NCI-H1105 (cell line): ENCODE results near the gene EYA2.
A peak's percentile ranks its signal among the peaks of the same experiment; 100 is the strongest.
"Not testable (repeated sequence)": the region's sequence is repeated elsewhere in the genome, so short reads cannot be mapped to it uniquely, and the experiment has no call there.

Source experiments
- DNase-seq: peaks from one replicate; lab custom pipeline; 2025; lab: John Stamatoyannopoulos, UW

Gene EYA2

GRCh38 chr20:46894579-46894958 lies at the start of gene EYA2:
EYA2 (plus strand) TSS chr20:46894843; CDS start chr20:46990011, 95,168 bp downstream.
- DNase-seq = peak; percentile 58

DNA sequence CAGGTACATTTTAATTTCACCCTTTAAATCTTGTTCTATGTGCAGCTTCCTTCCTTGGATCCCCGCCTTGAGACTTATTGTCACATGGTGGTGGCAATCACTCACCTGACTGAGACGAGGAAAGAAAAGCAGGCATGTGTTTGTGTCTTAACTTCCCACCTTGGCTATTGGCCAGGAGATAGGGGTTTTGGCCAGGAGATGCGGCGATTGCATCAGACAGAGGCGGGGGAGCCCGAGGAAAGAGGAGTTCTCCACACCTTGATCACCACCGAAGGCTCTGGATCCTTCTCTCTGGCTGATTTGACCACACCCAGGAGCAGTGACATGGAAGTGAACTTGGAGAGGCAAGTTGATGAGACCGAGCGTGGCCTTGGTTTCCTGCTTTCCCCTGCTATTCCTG lies 49.7 kb upstream of the EYA2 start:
- no peak for DNase-seq

- no peak for DNase-seq
These were observed 45.4 kb upstream of the EYA2 start for GRCh38 chr20:46849269-46849668.

GRCh38 chr20:46849751-46850150 lies 44.9 kb upstream of the EYA2 start:
- no peak for DNase-seq

DNA sequence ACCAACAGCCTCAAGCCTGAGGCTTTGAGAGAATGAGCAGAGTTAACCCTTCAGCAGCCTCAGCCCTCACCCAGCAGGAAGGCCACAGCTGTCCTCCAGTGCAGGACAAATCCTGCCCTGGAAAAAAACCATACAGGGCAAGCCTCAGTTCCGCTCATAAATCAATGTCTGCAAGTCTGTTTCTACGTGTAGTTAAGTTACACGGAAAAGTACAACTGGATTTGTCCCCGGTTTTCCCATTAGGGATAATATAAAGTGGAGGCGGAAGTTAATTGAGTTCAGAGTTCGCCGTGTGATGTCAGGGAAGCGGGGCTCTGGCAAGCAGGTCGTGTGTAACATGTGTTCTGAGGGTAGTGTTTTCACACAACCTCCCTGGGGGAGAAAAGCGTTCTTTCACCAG lies 44.2 kb upstream of the EYA2 start:
- DNase-seq = no peak

DNA sequence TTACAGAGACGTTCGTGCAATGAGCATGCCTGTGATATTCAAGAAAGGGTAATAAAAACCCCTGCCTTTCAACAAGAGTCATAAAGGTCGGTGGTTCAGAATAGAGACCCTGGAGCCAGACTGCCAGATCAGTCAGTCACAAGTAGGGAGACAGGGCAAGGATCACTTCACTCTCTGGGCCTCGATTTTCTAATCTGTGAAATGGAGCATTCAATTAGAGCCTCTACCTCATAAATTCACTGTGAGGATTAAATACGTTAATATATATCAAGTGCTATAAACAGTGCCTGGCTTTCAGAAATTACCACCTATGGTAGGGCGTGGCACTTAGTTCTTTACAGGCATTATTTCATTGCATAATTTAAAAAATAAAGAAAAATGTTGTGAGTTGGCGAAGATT lies 43.7 kb upstream of the EYA2 start:
- no peak for DNase-seq

GRCh38 chr20:46851746-46852145 lies 42.9 kb upstream of the EYA2 start:
- no peak for DNase-seq

- no peak for DNase-seq
These were observed 42.3 kb upstream of the EYA2 start for GRCh38 chr20:46852313-46852712.

GRCh38 chr20:46853926-46854325 lies 40.7 kb upstream of the EYA2 start:
- no peak for DNase-seq

DNA sequence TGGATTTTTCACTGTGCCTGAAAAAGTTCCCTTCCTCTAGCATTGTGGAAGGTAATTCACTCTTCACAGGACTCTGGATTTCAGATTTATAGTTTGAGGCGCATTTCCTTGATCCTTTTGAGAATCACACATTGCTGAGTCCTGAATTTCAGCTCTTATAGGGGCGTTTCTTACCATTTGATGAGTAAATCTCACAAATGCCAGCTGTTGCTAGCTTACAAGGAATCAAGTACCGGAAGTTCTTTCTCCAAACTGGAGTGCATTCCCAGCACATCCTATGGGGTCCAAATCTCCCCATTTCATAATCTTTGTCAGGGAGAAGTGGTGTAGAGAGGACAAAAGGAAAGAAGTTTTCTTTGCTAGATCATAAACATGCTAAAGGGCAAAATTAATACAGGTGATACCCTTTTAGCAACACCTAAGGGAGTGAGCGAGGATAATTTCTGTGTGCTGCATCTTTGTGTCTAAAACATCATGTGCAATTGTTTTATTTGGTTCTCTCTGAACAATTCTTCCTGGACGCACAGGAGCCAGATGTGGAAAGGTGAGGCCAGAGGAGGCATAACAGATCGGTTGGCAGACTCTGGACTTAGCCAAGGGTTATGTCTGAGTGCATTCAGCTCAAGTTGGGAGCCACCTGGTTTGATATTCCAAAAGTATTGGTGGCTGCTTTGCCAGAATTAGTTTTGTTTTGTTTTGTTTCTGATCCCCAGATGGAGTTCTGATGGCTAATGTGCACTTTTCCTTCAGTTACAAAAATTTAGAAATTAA lies 37.4 kb upstream of the EYA2 start:
- no peak for DNase-seq

GRCh38 chr20:46865824-46866223 lies 28.8 kb upstream of the EYA2 start:
- DNase-seq = no peak

GRCh38 chr20:46870041-46870440 lies 24.6 kb upstream of the EYA2 start:
- no peak for DNase-seq

GRCh38 chr20:46872328-46873211 lies 22.1 kb upstream of the EYA2 start:
- no peak for DNase-seq

- DNase-seq = no peak
These were observed 19.6 kb upstream of the EYA2 start for GRCh38 chr20:46875059-46875458.

DNA sequence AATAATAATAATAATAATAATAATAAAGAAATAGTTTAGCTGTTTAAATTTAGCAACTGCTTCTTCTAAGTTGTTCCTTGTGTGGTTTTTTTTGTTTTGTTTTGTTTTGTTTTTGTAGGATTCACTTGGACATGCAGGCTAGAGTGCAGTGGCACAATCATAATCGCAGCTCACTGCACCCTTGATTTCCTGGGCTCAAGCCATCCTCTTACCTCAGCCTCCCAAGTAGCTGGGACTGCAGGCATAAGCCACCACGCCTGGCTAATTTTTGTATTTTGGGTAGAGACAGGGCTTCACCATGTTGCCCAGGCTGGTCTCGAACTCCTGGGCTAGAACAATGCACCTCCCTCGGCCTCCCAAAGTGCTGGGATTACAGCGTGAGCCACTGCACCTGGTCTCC lies 15.3 kb upstream of the EYA2 start:
- no peak for DNase-seq

DNA sequence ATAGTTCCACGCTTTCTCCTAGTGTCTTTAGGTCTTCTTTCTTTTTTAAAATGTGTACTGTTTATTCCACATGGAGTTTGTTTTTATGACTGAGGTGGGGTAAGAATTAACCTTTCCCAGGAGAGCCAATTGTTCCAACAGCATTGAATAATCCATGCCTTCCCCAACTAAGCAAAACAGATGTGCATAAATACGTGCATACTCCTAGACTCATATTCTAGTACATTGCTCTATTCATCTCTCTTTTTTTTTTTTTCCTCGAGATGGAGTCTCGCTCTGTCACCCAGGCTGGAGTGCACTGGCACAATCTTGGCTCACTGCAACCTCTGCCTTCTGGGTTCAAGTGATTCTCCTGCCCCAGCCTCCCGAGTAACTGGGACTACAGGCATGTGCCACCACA lies 14.7 kb upstream of the EYA2 start:
- not testable (repeated sequence) for DNase-seq

GRCh38 chr20:46883892-46884291 lies 10.8 kb upstream of the EYA2 start:
- DNase-seq = no peak

GRCh38 chr20:46890682-46891081 lies 4.0 kb upstream of the EYA2 start:
- no peak for DNase-seq

- no peak for DNase-seq
These were observed 1.6 kb upstream of the EYA2 start for GRCh38 chr20:46893051-46893450.

DNA sequence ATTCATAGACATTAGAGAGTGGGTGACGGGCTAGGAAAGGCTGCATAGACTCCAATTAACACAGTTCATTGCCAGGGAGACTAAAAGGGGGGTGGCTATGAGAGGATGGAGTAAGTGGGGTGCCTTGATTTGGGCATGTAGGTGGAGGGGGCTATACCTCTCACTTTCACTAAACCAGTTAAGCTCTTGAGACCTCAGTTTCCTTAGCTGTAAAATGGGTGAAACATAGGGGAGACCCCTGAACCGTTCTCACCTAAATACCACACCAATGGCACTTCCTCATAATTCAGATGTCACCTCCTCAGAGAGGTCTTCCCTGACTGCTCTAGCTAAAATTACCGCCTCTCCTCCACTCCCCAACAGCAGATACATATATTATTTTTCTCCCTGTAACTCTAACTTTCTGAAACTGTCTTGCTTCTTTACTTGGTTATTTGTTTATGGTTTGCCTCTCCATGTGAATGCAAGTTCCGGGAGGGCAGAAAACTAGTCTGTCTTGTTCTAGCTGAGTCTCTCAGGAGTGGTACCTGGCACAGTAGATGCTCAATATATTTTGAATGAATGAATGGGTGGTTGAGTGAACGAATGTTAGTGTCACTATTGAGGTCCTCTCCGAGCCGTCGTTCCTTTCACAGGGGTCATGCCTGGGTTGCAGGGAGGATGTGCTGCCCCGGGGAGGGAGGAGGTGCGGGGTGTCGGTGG lies 615 bp upstream of the EYA2 start:
- no peak for DNase-seq

DNA sequence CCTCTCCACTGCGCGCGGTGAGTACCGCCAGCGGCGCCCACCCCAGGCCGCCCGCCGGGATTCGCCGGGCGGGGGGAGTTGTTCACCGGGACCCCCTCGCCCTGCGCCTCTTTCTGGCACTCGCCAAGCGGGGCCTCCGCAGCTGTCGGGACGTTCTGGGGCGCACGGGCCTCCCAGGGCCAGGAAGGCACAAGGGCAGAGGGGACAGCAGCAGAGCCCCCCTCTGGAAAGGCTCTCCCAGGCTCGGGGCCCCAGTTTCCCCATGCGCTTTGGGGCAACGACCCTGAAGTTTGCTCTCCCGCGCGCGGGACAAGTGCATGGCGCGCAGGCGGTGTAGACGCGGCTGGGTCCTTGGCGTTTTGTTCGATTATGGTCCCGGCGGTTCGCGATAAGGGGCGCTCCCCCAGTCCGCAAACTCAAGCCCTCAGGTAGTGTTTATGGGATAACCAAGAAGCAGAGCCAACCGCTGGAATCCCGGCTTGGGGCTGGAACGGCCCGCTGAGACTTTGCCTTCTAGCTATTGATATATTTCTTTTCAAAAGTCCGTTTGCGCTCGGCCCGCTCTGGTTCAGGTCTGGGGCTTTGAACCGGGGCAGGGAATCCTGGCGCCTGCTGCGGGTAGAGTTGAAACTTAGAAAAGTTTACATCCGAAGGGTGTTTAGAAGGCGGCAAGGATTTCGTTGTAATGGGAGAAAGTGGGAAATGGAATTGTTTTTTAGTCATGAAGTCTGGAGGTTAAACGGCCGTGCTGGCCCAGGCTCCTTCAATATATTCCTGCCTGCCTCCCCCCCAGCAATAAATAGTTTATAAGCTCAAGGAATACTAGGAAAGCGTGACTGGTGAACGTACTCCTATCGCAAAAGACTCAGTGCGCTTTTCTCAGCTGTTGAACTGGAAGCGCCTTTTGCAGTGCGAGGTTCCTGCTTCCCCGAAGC lies 595 bp downstream of the EYA2 start:
- DNase-seq = peak; percentile 35

DNA sequence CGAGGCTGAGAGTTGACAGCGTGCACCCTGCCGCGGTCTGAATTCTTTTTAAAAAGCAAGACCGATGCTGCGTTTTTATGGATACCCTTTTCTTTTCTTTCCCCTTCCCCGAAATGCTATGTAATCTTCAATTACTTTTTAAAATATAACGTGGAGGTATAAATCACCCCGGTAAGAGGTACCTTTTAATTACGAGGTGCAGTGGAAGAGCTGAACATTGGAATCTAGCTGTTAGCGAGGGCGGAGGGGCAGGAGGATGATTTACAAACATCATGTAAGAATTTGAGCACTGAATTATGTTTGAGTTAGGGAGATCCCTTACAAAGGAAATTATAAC lies 1.2 kb downstream of the EYA2 start:
- no peak for DNase-seq
